Thyroid gland (tissue), 4 donors: ENCODE results near the gene LRGUK.

Experiments
- CTCF ChIP-seq, 6 experiments: fragments of 200-600 bp in 3 of 6; fragments of 450-650 bp in 3 of 6; sonication (generic) in 3 of 6; IDR thresholded peaks; one replicate each; pipeline ENCODE4 v1.5.1; 2016 to 2019; ENCODE audit warnings: antibody characterized with exemption in 6 of 6, mild to moderate bottlenecking in 2 of 6, inconsistent platforms in 1 of 6, moderate library complexity in 1 of 6
- POLR2A ChIP-seq, 2 donors: fragments of 450-650 bp; IDR thresholded peaks; one replicate each; pipeline ENCODE4 v1.6.1; 2017; ENCODE audit warnings: antibody characterized with exemption in 2 of 2, mild to moderate bottlenecking in 2 of 2, moderate library complexity in 1 of 2

- no peak for TF ChIP-seq CTCF (IDR thresholded peaks at IDR 0.05)
- no peak for TF ChIP-seq POLR2A (IDR thresholded peaks at IDR 0.05)
Measured at GRCh38 chr7:134284011-134284410, 156.9 kb downstream of the LRGUK start.
